ENCODE measurements around the gene RAB38.

Gene RAB38

GRCh38 chr11:88103337-88104206, 71.7 kb downstream of the RAB38 start:
- no peak for DNase-seq (ENCODE audit: low read depth in 2 of 2)

- no peak for DNase-seq (ENCODE audit: low read depth in 2 of 2)
Measured at GRCh38 chr11:88102598-88102934, 72.7 kb downstream of the RAB38 start.

- no peak for DNase-seq (ENCODE audit: low read depth in 2 of 2)
Measured at GRCh38 chr11:88101881-88102597, 73.2 kb downstream of the RAB38 start.

- no peak for DNase-seq (ENCODE audit: low read depth in 2 of 2)
Measured at GRCh38 chr11:88100151-88100550, 75.1 kb downstream of the RAB38 start.

GRCh38 chr11:88098289-88098688, 77.0 kb downstream of the RAB38 start:
- DNase-seq (ENCODE audit: low read depth in 2 of 2) = no peak

DNA sequence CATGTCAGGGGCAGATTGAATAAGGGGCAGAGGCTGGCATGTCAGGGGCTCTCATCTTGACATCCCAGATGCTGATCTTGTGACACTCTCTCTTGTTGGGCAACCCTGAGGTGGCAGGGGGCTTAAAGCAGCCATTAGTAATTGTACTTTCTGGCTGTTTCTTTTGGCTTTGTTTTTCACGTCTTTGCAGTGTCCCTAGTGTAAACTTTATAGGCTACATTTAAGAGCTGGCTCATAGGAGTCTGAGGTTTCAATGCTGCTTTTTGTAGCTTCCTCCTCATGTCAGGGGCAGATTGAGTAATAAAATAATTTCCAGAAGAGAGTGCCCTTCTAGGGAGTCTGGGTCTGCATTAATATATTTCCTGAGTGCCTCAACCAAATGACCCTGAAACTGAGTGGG, 86.1 kb downstream of the RAB38 start:
- no peak for DNase-seq (ENCODE audit: low read depth in 2 of 2)

DNA sequence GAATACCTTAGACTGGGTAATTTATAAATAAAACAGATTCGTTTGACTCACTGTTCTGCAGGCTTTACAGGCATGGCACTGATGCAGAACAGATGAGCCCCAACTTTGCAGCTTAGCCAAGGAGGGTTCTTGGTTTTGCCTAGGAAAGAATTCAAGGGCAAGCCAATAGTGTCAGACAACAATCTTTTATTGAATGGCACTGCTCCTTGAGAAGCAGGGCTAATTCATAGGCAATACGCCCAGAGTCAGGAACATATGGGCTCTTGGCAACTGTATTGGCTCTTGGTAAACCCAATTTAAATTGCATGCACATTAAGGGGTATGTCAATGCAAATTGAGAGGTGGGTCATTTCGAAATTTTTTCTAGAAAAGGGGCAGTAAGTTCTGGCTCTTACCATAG, 87.9 kb downstream of the RAB38 start:
- no peak for DNase-seq (ENCODE audit: low read depth in 2 of 2)

- DNase-seq (ENCODE audit: low read depth in 2 of 2) = no peak
Measured at GRCh38 chr11:88086297-88086696, 88.9 kb downstream of the RAB38 start.

- DNase-seq (ENCODE audit: low read depth in 2 of 2) = no peak
Measured at GRCh38 chr11:88070437-88070836, 104.8 kb downstream of the RAB38 start.

DNA sequence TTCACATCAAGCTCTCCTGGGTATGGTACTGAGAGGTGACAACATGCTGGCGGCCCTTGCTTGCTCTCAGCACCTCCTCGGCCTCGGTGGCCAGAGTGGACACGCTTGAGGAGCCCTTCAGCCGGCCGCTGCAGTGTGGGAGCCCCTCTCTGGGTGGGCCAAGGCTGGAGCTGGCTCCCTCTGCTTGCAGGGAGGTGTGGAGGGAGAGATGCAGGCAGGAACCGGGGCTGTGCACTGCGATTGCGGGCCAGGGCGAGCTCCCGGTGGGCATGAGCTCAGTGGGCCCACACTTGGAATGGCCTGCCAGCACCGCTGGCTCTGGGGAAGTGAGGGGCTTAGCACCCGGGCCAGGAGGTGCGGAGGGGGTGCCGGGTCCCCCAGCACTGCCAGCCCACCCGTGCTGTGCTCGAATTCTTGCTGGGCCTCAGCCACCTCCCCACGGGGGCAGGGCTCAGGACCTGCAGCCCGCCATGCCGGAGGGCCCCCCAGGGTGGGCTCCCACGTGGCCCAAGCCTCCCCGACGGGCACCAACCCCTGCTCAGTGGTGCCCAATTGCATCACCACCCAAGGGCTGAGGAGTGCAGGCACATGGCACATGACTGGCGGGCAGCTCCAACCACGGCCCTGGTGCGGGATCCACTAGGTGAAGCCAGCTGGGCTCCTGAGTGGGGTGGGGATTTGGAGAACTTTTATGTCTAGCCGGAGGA, 106.2 kb downstream of the RAB38 start:
- no peak for DNase-seq (ENCODE audit: low read depth in 2 of 2)

DNA sequence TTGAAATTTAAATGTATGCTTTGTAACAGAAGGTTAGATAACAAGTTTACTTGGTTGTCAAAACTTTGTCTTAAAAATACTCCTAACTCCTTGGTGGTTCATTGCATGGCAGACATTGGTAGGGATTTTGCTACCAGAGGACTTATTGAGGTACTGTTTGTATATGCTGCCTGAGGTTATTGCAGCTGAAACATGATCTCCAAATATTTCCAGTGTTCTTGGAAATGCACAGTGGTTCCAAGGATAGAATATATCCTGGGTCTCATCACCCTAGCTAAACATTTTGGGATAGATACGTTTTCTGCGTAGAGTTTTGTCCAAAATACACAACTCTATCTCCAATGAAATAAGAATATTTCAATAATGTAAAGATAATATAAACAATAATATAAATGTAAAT, 109.2 kb downstream of the RAB38 start:
- DNase-seq (ENCODE audit: low read depth in 2 of 2) = no peak

DNA sequence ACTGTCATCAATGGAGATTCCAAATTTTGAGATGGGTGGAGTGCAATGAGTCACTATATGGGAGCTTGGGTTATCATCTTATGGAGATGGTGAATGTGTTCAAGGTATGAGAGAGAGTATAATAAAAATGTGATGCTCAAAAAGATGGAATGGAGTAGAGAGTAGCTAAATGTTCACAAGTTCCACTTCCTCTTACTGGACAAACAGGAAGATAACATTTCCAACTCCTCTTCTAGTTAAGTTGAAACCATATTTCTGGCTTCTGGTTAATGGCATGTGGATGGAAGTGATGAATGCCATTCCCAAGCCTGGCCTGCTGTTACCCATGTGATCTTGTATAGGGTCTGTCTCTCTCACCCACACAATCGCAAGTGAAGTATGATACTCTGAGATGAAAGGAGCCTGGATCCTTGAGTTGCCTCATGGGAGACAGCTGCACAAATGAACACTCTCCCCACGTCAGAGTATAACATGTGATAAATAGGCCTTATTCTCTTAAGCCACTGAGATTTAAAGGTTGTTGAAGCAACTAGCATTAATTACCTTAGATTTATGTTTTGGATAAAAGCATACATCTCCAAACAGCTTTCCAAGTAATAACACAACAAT, 111.0 kb downstream of the RAB38 start:
- no peak for DNase-seq (ENCODE audit: low read depth in 2 of 2)

Measured in stimulated activated CD4-positive, alpha-beta T cell treated with anti-CD3 and anti-CD28 coated beads, Interleukin-1b, Interleukin-23, amount 100 ng/mL, for 1 hour (primary cell).